ENCODE results near the gene RPP14.
"Not testable (repeated sequence)": the region's sequence is repeated elsewhere in the genome, so short reads cannot be mapped to it uniquely, and the experiment has no call there.

The RPP14 gene

DNA sequence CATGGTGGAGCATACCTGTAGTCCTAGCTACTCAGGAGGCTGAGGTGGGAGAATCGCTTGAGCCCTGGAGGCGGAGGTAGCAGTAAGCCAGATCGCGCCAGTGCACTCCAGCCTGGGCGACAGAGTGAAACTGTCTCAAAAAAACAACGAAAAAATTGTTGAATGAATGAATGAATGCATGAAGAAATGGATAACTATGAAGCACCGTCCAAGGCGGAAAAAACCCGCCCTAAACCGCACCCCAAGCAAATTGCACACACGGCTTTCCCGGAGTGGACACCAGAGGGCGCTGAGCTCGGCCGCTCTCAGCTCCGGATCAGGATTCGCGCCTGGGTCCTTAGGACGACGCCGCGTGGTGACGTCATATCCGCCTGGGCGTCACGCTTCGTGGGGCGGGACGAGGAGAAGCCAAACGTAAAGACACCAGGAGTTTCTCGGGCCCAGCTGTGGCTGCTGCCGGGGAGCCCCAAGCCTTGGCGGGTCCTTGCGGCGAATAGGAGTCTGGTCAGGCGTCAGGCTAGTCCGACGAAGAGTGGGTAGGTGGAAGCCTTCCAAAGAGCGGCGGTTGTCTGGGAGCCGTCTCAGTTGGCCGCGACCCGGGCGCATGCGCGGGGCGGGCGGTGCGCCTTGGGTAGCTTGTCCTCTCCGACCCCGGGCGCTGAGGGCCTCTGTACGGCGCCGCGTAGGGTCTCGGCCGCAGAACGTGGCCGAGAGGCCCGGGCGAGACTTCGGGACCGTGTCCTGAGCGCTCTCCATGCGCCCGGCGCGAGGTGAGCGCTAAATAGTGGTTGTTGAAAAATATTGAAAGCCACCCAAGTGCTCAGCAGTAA lies at the start of gene RPP14, which contains the start of gene HTD2:
Gene RPP14, plus strand, starts transcription at position 364 of the 830 bp plus-strand sequence. CDS start 4,085 bp downstream, outside the sequence.
Gene HTD2, plus strand, starts transcription at position 639 of the 830 bp plus-strand sequence. CDS start 11,094 bp downstream, outside the sequence.
- peak; percentile 98 for DNase-seq (ENCODE audit: low read depth)

DNA sequence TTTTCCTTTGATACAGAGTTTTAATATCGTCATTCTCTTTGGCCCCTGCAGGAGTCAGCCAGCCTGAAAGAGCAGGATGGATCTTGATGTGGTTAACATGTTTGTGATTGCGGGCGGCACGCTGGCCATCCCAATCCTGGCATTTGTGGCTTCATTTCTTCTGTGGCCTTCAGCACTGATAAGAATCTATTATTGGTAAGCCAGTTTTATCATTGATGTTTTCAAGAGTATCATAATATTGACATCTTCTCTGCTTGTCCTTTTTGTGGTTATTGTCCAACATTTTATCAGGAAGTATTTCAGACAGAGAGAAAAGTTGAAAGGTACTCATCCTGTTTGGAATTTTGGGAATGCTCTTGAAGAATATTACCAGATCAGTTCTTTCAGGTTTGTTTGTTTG lies 49.5 kb upstream of the RPP14 start:
- no peak for DNase-seq (ENCODE audit: low read depth)

DNA sequence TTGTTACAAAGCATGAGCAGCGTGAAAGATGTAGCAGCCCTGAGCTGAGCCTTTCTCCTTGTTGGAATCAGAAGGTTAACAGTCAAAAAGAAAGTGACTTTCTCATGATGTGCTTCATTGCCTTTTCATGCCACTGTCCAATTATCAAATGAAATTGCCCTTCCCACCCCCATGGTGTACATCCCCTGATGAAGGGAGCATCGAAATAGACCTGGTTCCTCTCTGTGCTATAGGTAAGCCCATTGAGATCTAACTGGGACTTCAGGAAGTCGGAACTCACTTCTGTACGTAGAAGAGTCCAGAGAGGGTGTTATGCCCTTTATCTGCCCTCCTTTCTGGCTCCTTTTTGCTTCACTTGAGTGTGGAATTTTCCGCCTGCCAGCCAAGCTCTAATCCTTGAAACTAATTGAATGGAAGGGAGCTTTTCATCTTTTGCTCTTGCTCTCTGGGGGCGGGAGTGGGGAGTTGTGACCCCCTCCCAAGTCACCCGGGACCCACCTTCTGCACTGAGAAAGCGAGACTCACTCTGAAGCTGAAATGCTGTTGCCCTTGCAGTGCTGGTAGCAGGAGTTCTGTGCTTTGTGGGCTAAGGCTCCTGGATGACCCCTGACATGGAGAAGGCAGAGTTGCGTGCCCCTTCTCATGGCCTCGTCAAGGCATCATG lies 47.5 kb upstream of the RPP14 start:
- no peak for DNase-seq (ENCODE audit: low read depth)

DNA sequence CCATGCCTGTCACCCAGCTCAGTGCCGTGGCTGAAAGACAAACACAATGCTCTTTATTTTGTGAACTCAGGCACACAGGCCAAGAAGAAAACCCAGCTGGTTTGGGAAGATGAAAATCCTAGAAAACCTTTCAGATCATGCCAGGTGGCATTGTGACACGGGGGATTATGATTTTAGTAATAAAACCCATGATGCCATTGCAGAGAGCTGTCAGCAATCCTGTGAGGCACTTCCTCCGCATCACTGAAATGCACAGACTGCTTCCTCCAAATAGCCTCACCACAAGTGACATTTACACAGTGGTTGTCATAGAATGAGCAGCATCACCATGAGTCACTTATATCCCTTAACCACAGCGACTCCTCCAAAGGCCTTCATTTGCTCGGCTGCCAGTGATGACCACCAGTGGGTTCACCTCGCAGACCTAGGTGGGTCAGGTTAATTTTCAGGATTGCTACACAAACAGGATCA lies 45.7 kb upstream of the RPP14 start:
- no peak for DNase-seq (ENCODE audit: low read depth)

DNA sequence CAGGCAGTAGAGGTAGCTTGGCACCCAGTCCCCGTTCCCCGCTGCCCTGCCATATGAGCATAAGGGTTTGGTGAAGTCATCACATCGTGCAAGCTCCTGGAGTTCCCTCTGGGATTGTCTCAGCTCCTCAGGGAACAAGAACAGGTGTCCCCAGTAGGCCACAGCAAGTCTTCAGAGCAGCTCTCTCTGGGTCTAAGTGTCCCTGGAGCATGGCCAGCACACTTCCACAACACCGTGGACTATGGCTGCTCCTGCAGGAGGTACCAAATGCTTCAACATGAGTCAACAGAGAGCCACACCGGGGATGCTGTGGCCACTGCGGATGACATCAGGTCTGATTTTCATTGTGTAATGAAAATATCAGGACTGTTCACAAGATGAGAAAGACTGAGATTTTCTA lies 45.3 kb upstream of the RPP14 start:
- no peak for DNase-seq (ENCODE audit: low read depth)

DNA sequence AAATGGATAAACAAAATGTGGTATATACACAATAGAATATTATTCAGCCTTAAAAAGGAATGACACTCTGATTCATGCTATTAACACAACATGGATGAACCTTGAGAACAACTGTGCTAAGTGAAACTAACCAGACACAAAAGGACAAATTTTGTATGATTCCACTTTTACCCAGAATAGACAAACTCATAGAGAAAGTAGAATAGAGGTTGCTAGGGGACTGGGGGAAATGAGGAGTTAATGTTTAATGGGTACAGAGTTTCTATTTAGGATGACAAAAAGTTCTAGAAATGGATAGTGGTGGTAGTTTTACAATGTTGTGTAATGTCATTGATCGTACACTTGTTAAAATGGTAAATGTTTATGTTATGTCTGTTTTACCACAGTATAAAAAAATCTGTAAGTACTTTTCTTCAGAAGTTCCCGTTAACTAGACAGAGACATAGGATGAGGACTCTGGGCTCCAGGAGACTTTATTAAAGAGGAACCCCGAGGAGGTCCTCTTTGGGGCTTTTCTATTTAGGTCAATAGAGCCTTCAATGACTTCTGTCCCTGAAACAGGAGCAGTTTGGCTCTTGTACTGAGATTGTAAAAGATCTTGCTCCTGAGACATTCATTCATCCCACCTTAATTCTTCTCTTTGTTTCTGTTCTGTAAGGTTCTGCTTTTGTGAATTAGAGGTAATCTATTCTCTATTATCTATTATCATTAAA lies 43.9 kb upstream of the RPP14 start:
- no peak for DNase-seq (ENCODE audit: low read depth)

DNA sequence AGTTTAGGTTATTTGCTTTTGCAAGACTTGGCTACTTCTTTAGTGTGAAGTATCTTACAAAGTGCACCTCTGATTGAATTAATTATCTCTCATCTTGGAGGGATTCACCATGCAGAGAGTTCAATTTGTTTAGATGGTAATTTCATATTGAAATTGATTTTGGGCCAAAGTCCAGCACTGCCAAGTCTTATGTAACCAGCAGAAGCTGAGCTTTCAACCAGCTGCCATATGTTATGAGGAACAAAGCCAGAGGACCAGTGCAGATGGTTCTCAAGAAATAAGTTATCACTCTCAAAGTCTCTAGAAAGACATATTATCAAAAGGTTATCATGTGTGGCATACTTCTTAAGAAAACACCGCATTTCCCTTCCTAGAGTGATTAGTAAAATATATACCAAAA lies 39.5 kb upstream of the RPP14 start:
- DNase-seq (ENCODE audit: low read depth), result no peak

DNA sequence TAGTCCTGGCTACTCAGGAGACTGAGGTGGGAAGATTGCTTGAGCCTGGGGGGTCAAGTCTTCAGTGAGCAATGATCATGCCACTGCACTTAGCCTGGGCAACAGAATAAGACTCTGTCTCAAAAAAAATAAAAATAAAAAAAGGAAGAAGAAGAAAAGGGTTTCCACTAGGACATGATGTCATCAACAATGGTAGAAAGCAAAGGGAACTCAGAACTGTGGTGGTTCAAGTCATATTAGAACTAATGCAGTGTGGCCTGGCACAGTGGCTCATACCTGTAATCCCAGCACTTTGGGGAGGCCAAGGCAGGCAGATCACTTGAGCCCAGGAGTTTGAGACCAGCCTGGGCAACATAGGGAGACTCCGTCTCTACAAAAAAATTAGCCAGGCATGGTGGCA lies 38.5 kb upstream of the RPP14 start:
- not testable (repeated sequence) for DNase-seq (ENCODE audit: low read depth)

DNA sequence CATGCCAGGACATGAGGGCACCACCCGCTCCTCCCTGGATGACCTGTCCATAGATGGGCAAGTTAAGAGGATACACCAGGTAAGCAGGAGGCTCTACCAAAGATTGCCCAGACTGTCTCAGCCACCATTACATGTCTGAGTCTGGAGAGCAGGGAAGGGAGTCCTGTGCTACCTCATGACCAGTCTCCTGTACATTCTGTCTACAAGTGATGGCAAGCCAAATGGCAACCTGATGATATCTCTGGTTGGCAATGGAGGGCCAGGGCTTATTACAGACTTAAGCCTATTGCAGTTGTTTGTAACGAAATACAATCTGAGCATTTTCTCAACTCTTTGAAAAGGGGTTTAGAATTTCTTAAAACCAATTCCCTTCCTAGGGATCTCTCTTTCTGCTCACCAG lies 36.7 kb upstream of the RPP14 start:
- no peak for DNase-seq (ENCODE audit: low read depth)

DNA sequence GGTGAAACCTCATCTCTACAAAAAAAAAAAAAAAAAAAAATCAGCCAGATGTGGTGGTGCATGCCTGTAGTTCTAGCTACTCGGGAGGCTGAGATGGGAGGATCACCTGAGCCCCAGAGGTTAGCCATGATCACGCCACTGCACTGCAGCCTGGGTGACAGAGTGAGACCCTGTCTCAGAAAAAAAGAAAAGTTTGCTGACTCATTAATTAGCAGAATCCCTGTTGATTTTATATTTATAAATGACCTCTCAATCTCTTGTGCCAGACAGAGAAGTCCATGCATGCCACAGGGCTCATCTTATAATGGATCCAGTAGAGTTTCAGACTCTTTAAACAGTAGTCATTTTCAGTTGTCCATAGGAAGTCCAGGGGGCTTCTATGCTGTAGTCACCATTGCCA lies 35.6 kb upstream of the RPP14 start:
- DNase-seq (ENCODE audit: low read depth), result no peak

DNA sequence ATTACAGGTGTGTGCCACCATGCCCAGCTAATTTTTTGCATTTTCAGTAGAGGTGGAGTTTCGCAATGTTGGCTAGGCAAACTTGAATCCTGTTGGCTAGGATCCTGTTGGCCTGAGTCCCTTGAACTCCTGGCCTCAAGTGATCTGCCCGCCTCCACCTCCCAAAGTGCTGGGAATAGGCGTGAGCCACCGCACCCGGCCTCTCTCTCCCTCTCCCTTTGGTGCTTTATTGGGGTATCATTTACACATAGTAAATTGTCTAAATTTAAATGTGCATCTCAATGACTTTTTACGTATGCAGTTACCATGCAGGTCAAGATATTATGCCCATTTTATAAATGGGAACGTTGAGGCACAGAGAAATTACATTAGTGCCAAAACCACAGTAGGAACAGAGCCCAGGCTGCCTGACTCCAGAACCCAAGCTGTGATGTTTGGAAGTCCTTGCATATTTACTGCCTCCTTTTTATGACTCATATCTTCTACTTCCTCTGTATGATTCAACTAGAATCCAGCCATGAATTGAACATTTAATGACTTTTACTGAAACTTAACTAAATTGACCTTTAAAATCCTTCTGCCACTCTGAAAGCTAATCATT lies 34.0 kb upstream of the RPP14 start:
- no peak for DNase-seq (ENCODE audit: low read depth)

DNA sequence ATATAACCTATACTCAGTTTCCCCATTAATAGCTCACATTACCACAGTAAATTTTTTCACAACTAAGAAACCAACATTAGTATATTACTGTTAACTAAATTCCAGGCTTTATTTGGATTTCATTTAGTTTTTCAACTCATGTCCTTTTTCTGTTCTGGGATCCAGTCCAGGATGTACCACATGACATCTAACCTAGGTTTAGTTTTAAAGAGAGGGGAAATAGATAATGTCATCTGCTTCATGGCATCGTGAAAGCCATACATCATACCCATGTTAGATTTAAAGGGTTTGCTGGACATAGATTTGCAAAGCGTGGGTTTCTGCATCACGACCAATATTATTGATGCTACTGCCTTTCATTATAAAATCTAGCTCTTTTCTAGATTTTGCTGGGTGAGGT lies 33.2 kb upstream of the RPP14 start:
- DNase-seq (ENCODE audit: low read depth), result no peak

DNA sequence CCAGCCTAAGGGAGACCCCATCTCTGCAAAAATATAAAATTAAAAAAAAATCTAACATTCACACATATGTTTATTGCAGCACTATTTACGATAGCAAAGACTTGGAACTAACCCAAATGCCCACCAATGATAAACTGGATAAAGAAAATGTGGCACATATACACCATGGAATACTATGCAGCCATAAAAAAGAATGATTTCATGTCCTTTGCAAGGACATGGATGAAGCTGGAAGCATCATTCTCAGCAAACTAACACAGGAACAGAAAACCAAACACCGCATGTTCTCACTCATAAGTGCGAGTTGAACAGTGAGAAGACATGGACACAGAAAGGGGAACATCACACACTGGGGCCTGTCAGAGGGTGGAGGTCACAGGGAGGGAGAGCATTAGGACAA lies 32.7 kb upstream of the RPP14 start:
- DNase-seq (ENCODE audit: low read depth), result not testable (repeated sequence)

DNA sequence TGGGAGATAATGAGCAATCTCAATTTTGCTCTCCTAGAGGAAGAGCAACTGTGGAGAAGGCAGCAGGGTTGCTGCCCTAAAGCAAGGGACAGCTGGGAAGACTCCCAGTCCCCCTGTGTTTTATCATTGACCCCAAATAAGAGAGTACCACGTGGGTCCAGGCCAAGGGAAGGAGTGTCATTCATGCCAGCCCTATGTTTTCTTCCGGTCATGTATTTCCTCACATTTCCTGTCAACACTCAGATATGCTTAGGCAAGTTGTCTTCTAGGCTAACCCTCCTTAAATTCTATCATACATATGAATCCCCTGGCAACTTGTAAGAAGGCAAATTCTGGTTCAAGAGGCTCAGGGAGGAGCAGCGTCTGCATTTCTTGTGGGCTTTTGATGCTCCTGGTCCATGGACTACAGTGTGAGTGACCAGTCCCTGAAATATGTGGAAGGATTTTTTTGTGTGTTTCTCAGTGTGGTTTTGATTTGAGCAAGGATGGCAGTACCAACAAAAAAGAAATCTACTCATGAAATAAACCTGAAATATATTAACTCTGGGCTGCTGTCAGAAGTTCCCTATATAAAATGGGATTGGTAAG lies 31.9 kb upstream of the RPP14 start:
- DNase-seq (ENCODE audit: low read depth), result no peak

DNA sequence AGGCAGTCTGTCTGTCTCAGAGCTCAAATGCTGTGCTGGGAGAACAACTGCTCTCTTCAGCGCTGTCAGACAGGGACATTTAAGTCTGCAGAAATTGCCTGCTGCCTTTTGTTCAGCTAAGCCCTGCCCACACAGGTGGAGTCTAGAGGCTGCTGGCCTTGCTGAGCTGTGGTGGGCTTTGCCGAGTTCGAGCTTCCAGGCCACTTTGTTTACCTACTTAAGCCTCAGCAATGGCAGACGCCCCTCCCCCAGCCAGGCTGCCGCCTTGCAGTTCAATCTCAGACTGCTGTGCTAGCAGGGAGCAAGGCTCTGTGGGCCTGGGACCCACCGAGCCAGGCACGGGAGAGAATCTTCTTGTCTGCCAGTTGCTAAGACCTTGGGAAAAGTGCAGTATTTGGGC lies 25.0 kb upstream of the RPP14 start:
- DNase-seq (ENCODE audit: low read depth), result no peak

DNA sequence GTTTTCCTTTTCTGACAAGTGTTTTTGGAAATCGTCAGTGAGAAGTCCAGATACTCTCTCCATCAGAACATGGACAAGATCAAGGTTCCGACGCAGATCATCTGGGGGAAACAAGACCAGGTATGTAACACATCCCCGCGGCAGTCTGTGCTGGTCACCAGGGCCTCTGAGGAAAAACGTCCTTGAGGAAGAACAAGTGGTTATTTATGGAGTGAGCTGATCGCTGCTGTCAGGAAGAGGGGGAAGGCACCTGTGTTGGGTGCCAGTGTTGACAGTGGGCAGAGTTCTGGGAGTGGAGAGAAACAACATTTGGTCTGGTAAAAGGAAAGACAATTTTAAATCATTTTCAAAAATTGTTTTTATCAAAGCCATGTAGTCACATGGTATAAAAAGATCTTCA lies 20.7 kb upstream of the RPP14 start:
- DNase-seq (ENCODE audit: low read depth), result no peak

DNA sequence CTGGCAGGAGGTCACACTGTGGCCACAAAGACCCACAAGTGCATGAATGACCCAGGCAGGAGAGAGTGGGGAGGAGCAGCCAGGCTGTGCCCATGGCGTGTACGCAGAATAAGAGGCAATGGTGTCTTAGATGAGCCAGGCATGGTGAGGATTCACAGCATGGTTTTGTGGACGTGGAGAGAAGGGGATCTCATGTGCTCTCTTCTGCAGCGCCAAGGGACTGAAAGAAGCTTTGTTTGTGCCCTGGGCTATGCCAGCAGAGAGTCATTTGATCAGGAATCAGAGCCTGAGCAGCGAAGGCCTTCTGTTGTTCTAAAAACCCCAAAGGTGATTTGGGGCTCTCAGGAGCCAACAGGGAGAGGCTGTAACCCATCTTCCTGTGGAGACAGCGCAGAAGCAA lies 18.7 kb upstream of the RPP14 start:
- no peak for DNase-seq (ENCODE audit: low read depth)

DNA sequence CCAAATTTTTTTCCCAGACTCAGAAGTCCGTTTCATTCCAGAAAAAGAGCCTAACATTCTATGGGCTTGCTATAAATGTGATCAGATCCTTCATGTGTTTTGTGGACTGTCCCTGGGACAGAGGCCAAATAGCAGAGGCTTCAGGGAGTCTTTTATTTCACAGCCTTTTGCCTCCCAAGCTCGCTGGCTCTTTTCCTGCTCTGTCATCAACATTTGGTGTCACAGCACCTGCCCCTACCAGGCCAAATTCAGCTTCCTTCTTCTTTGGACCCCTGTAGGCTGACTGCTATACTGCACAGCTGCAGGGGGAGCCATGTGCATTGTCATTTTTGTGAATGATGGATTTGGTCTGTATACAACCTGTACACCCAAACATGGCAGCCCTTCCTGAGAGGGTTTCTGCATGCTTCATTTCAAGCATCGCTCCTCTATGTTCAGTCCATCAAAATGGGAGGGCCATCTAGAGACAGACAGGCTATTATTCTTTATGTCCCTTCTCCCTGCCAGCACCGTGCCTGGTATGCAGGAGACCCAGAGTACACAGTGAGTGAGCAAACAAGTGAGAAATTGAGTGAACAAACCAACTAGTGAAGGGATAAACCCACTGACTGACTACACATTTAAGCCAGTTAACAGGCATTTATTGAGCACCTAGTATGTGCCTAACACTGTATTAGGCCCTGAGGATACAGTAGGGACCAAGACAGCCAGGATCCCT lies 17.9 kb upstream of the RPP14 start:
- DNase-seq (ENCODE audit: low read depth), result no peak

DNA sequence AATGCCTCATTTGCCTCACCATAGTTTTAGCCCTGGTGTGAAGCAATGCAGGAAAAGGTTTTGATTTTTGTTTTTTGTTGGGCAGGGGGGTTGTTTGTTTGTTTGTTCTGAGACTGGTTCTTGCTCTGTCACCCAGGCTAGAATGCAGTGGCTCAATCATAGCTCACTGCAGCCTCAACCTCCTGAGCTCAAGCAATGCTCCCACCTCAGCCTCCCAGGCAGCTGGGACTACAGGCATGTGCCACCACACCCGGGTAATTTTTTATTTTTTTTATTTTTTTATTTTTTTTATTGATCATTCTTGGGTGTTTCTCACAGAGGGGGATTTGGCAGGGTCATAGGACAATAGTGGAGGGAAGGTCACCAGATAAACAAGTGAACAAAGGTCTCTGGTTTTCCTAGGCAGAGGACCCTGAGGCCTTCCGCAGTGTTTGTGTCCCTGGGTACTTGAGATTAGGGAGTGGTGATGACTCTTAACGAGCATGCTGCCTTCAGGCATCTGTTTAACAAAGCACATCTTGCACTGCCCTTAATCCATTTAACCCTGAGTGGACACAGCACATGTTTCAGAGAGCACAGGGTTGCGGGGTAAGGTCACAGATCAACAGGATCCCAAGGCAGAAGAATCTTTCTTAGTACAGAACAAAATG lies 17.0 kb upstream of the RPP14 start:
- not testable (repeated sequence) for DNase-seq (ENCODE audit: low read depth)

DNA sequence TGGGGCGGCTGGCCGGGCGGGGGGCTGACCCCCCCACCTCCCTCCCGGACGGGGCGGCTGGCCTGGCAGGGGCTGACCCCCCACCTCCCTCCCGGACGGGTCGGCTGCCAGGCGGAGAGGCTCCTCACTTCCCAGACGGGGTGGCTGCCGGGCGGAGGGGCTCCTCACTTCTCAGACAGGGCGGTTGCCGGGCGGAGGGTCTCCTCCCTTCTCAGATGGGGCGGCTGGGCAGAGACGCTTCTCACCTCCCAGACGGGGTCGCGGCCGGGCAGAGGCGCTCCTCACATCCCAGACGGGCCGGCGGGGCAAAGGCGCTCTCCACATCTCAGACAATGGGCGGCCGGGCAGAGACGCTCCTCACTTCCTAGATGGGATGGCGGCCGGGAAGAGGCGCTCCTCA lies 15.6 kb upstream of the RPP14 start:
- DNase-seq (ENCODE audit: low read depth), result not testable (repeated sequence)
